Neural progenitor cell (in vitro differentiated cells): ENCODE measurements around the gene JADE2.

Experiments used
- CTCF ChIP-seq: fragments of 200-600 bp; sonication (generic); IDR thresholded peaks from 2 replicates; pipeline ENCODE4 v1.5.1; 2017; ENCODE audit warnings: antibody characterized with exemption, mild to moderate bottlenecking
- EZH2 ChIP-seq: fragments of 200-600 bp; sonication (generic); IDR thresholded peaks from 2 replicates; pipeline ENCODE4 v1.6.1; 2017; ENCODE audit warnings: antibody characterized with exemption, mild to moderate bottlenecking, moderate library complexity
- EZH2phosphoT487 ChIP-seq: fragments of 200-600 bp; sonication (generic); IDR thresholded peaks from 2 replicates; pipeline ENCODE4 v1.6.1; 2017; ENCODE audit warnings: antibody characterized with exemption

- TF ChIP-seq EZH2 (no peak), CTCF (no peak), EZH2phosphoT487 (no peak)
These were observed 25.1 kb downstream of the JADE2 start for GRCh38 chr5:134550271-134551214.
